ENCODE measurements around the gene GCFC2. TPM values are rescaled to one million over a fixed set of nuclear protein-coding genes. Genes with fewer than 3 reads are reported as not detected.

GCFC2 gene
- polyA plus RNA-seq, 3 donors from 2014 or later, result 20.3 to 22.0 (median 21.7) TPM

Other genes starting within 250 kb of the GCFC2 start
- not detected for gene EVA1A, start 150.0 kb downstream of the GCFC2 start, polyA plus RNA-seq
- gene MRPL19, start 64.1 kb downstream of the GCFC2 start, polyA plus RNA-seq, result 10 to 100 TPM; 31.4 to 42.5 (median 34.0) TPM

Data from immature natural killer cell (primary cell).